LoVo (cell line): ENCODE measurements around the gene CDRT4.
"Not testable (repeated sequence)": the region's sequence is repeated elsewhere in the genome, so short reads cannot be mapped to it uniquely, and the experiment has no call there.

Experiments used
- DNase-seq: peaks from one replicate; pipeline ENCODE4 v3.0.0-alpha.2; 2016; ENCODE audit warnings: low spot score

The CDRT4 gene

GRCh38 chr17:15456972-15457722, 10.3 kb downstream of the CDRT4 start:
- no peak for DNase-seq

- DNase-seq: no peak
Observed at GRCh38 chr17:15456496-15456895, 10.9 kb downstream of the CDRT4 start.

GRCh38 chr17:15454346-15454745, 13.1 kb downstream of the CDRT4 start:
- no peak for DNase-seq

GRCh38 chr17:15453782-15454181, 13.6 kb downstream of the CDRT4 start:
- no peak for DNase-seq

- DNase-seq: no peak
Observed at GRCh38 chr17:15453246-15453645, 14.2 kb downstream of the CDRT4 start.

GRCh38 chr17:15452746-15453145, 14.7 kb downstream of the CDRT4 start:
- DNase-seq: no peak

GRCh38 chr17:15451680-15452079, 15.7 kb downstream of the CDRT4 start:
- DNase-seq: no peak

- DNase-seq: no peak
Observed at GRCh38 chr17:15448580-15448956, 18.9 kb downstream of the CDRT4 start.

- DNase-seq: no peak
Observed at GRCh38 chr17:15447928-15448579, 19.4 kb downstream of the CDRT4 start.

GRCh38 chr17:15446036-15446435, 21.4 kb downstream of the CDRT4 start:
- DNase-seq: no peak

- DNase-seq: peak; percentile 17
Observed at GRCh38 chr17:15444805-15445204, 22.6 kb downstream of the CDRT4 start.

GRCh38 chr17:15442311-15443180, 24.9 kb downstream of the CDRT4 start:
- no peak for DNase-seq

- no peak for DNase-seq
Observed at GRCh38 chr17:15441315-15441714, 26.1 kb downstream of the CDRT4 start.

GRCh38 chr17:15440347-15440746, 27.1 kb downstream of the CDRT4 start:
- no peak for DNase-seq

GRCh38 chr17:15439205-15439985, 28.0 kb downstream of the CDRT4 start:
- DNase-seq: not testable (repeated sequence)

GRCh38 chr17:15438491-15439105, 28.8 kb downstream of the CDRT4 start:
- no peak for DNase-seq

- DNase-seq: no peak
Observed at GRCh38 chr17:15437303-15437635, 30.2 kb downstream of the CDRT4 start.

- DNase-seq: peak; percentile 21
Observed at GRCh38 chr17:15436473-15437302, 30.7 kb downstream of the CDRT4 start.

- DNase-seq: no peak
Observed at GRCh38 chr17:15434956-15435355, 32.5 kb downstream of the CDRT4 start.

GRCh38 chr17:15432807-15433611, 34.4 kb downstream of the CDRT4 start:
- DNase-seq: no peak
